ENCODE data around the gene PSME3IP1. TPM values are rescaled to one million over a fixed set of nuclear protein-coding genes. Genes with fewer than 3 reads are reported as not detected.

The PSME3IP1 gene
- total and polyA plus RNA-seq, 2 experiments from 2014 or later: 78.0 to 105 TPM

Other genes starting within 250 kb of the PSME3IP1 start
- not detected in 2 replicates for gene CETP, start 224.1 kb downstream of the PSME3IP1 start, total RNA-seq (2014; rRNA removed; shearing (Covaris generic))
- 0.12 TPM in 1 of 2 replicates, not detected in the other for gene CETP, start 224.1 kb downstream of the PSME3IP1 start, polyA plus RNA-seq (2016; fragmentation: Nextera tagmentation; extraction: Ambion mirVana)
- gene NLRC5, start 196.5 kb downstream of the PSME3IP1 start, total RNA-seq (2014; rRNA removed; shearing (Covaris generic)): 3.9 and 8.1 TPM in 2 replicates
- gene NLRC5, start 196.5 kb downstream of the PSME3IP1 start, polyA plus RNA-seq (2016; fragmentation: Nextera tagmentation; extraction: Ambion mirVana): 1.4 and 2.3 TPM in 2 replicates
- 11.3 and 14.2 TPM in 2 replicates for gene CPNE2, start 93.5 kb downstream of the PSME3IP1 start, total RNA-seq (2014; rRNA removed; shearing (Covaris generic))
- 7.1 and 9.5 TPM in 2 replicates for gene CPNE2, start 93.5 kb downstream of the PSME3IP1 start, polyA plus RNA-seq (2016; fragmentation: Nextera tagmentation; extraction: Ambion mirVana)
- 35.9 and 39.7 TPM in 2 replicates for gene RSPRY1, start 290 bp upstream of the PSME3IP1 start, total RNA-seq (2014; rRNA removed; shearing (Covaris generic))
- gene RSPRY1, start 290 bp upstream of the PSME3IP1 start, polyA plus RNA-seq (2016; fragmentation: Nextera tagmentation; extraction: Ambion mirVana): 20.4 and 25.8 TPM in 2 replicates
- gene ARL2BP, start 59.2 kb upstream of the PSME3IP1 start, total RNA-seq (2014; rRNA removed; shearing (Covaris generic)): 13.2 and 13.4 TPM in 2 replicates
- 10.3 and 10.9 TPM in 2 replicates for gene ARL2BP, start 59.2 kb upstream of the PSME3IP1 start, polyA plus RNA-seq (2016; fragmentation: Nextera tagmentation; extraction: Ambion mirVana)
- gene PLLP, start 98.6 kb upstream of the PSME3IP1 start, total RNA-seq (2014; rRNA removed; shearing (Covaris generic)): 2.1 and 6.1 TPM in 2 replicates
- gene PLLP, start 98.6 kb upstream of the PSME3IP1 start, polyA plus RNA-seq (2016; fragmentation: Nextera tagmentation; extraction: Ambion mirVana): 1.3 and 1.9 TPM in 2 replicates
- not detected in 2 replicates for gene CCL22, start 172.7 kb upstream of the PSME3IP1 start, total RNA-seq (2014; rRNA removed; shearing (Covaris generic))
- gene CCL22, start 172.7 kb upstream of the PSME3IP1 start, polyA plus RNA-seq (2016; fragmentation: Nextera tagmentation; extraction: Ambion mirVana): 0.19 and 0.42 TPM in 2 replicates
- gene CX3CL1, start 186.5 kb upstream of the PSME3IP1 start, total RNA-seq (2014; rRNA removed; shearing (Covaris generic)): 0.16 and 2.8 TPM in 2 replicates
- 0.24 and 0.30 TPM in 2 replicates for gene CX3CL1, start 186.5 kb upstream of the PSME3IP1 start, polyA plus RNA-seq (2016; fragmentation: Nextera tagmentation; extraction: Ambion mirVana)
- gene CCL17, start 218.7 kb upstream of the PSME3IP1 start, total RNA-seq (2014; rRNA removed; shearing (Covaris generic)): not detected in 2 replicates
- not detected in 2 replicates for gene CCL17, start 218.7 kb upstream of the PSME3IP1 start, polyA plus RNA-seq (2016; fragmentation: Nextera tagmentation; extraction: Ambion mirVana)

All from GM23338 (cell line).